H9 (cell line): Measurements from ENCODE around the gene COL23A1. TPM values are rescaled to one million over a fixed set of nuclear protein-coding genes. Genes with fewer than 3 reads are reported as not detected.

Source experiments
- DNase-seq: peaks from one replicate; pipeline ENCODE4 v3.0.0-alpha.2; 2017
- H2AFZ ChIP-seq: one replicate; pipeline ENCODE4 v1.6.1; 2013; ENCODE audit warnings: mild to moderate bottlenecking, low read length, control low read depth, moderate library complexity
- H2AK5ac ChIP-seq: 2 replicates; pipeline ENCODE4 v1.6.1; 2013; ENCODE audit warnings: low read length, control low read depth, mixed read lengths; ENCODE audit not compliant: insufficient read length
- H2BK120ac ChIP-seq: one replicate; pipeline ENCODE4 v1.6.1; 2013; ENCODE audit warnings: low read depth, mild to moderate bottlenecking, low read length, control low read depth, inconsistent platforms; ENCODE audit not compliant: poor library complexity, severe bottlenecking
- H2BK12ac ChIP-seq: 2 replicates; pipeline ENCODE4 v1.6.1; 2013; ENCODE audit warnings: low read length, control low read depth, mixed read lengths, low read depth; ENCODE audit not compliant: insufficient read length
- H2BK15ac ChIP-seq: 2 replicates; pipeline ENCODE4 v1.6.1; 2013; ENCODE audit warnings: low read depth, low read length, control low read depth
- H2BK20ac ChIP-seq: one replicate; pipeline ENCODE4 v1.6.1; 2013; ENCODE audit warnings: low read depth, mild to moderate bottlenecking, low read length, control low read depth, inconsistent platforms; ENCODE audit not compliant: poor library complexity, severe bottlenecking
- H2BK5ac ChIP-seq: 2 replicates; pipeline ENCODE4 v1.6.1; 2013; ENCODE audit warnings: low read length, control low read depth, mixed read lengths; ENCODE audit not compliant: insufficient read length
- H3K14ac ChIP-seq: 2 replicates; pipeline ENCODE4 v1.6.1; 2013; ENCODE audit warnings: low read length, control low read depth; ENCODE audit not compliant: insufficient read depth
- H3K18ac ChIP-seq: 2 replicates; pipeline ENCODE4 v1.6.1; 2013; ENCODE audit warnings: low read depth, mild to moderate bottlenecking, mixed read lengths, low read length, control low read depth; ENCODE audit not compliant: insufficient read length
- H3K23ac ChIP-seq: 2 replicates; pipeline ENCODE4 v1.6.1; 2013; ENCODE audit warnings: low read length, control low read depth, mixed read lengths, low read depth; ENCODE audit not compliant: insufficient read length
- H3K23me2 ChIP-seq: 2 replicates; pipeline ENCODE4 v1.6.1; 2013; ENCODE audit warnings: low read depth, mild to moderate bottlenecking, mixed read lengths, low read length, control low read depth; ENCODE audit not compliant: insufficient read length, poor library complexity, severe bottlenecking
- H3K27ac ChIP-seq: 2 replicates; pipeline ENCODE4 v1.5.1; 2013; ENCODE audit warnings: low read length, control low read depth, mixed read lengths, low read depth; ENCODE audit not compliant: insufficient read length
- H3K27me3 ChIP-seq: 2 replicates; pipeline ENCODE4 v1.6.1; 2013; ENCODE audit warnings: low read length, control low read depth, inconsistent platforms; ENCODE audit not compliant: insufficient read depth
- H3K4ac ChIP-seq: 2 replicates; pipeline ENCODE4 v1.6.1; 2013; ENCODE audit warnings: low read depth, mild to moderate bottlenecking, control low read depth, inconsistent platforms, low read length, moderate library complexity
- H3K4me1 ChIP-seq: 2 replicates; pipeline ENCODE4 v1.6.1; 2013; ENCODE audit warnings: low read length, control low read depth, inconsistent platforms; ENCODE audit not compliant: insufficient read depth
- H3K4me2 ChIP-seq: 2 replicates; pipeline ENCODE4 v1.6.1; 2013; ENCODE audit warnings: low read length, control low read depth, mixed read lengths; ENCODE audit not compliant: insufficient read length, insufficient read depth
- H3K56ac ChIP-seq: 2 replicates; pipeline ENCODE4 v1.6.1; 2013; ENCODE audit warnings: low read depth, mild to moderate bottlenecking, mixed read lengths, low read length, control low read depth; ENCODE audit not compliant: insufficient read length
- H3K79me1 ChIP-seq: 2 replicates; pipeline ENCODE4 v1.6.1; 2013; ENCODE audit warnings: low read depth, mild to moderate bottlenecking, moderate library complexity, low read length, control low read depth, inconsistent platforms; ENCODE audit not compliant: insufficient read depth, poor library complexity, severe bottlenecking
- H3K79me2 ChIP-seq: 2 replicates; pipeline ENCODE4 v1.6.1; 2013; ENCODE audit warnings: low read length, control low read depth, inconsistent platforms; ENCODE audit not compliant: insufficient read depth
- H3K9ac ChIP-seq: 2 replicates; pipeline ENCODE4 v1.6.1; 2013; ENCODE audit warnings: low read length, control low read depth, mixed read lengths; ENCODE audit not compliant: insufficient read length; ENCODE audit errors: extremely low read depth
- H3K9me3 ChIP-seq: one replicate; pipeline ENCODE4 v1.6.1; 2013; ENCODE audit warnings: low read depth, low read length, inconsistent platforms; ENCODE audit not compliant: control insufficient read depth
- H3T11ph ChIP-seq: one replicate; pipeline ENCODE4 v1.6.1; 2013; ENCODE audit warnings: mild to moderate bottlenecking, low read length, control low read depth, inconsistent platforms
- H4K20me1 ChIP-seq: one replicate; pipeline ENCODE4 v1.6.1; 2013; ENCODE audit not compliant: control insufficient read depth, insufficient read length, insufficient read depth
- H4K5ac ChIP-seq: 2 replicates; pipeline ENCODE4 v1.6.1; 2013; ENCODE audit warnings: low read depth, mild to moderate bottlenecking, mixed read lengths, low read length, control low read depth; ENCODE audit not compliant: insufficient read length
- H4K8ac ChIP-seq: replicated peaks from 2 replicates; pipeline ENCODE4 v1.6.1; 2013; ENCODE audit warnings: low read length, control low read depth, mixed read lengths, low read depth; ENCODE audit not compliant: insufficient read length
- H4K91ac ChIP-seq: 2 replicates; pipeline ENCODE4 v1.6.1; 2013; ENCODE audit warnings: low read depth, mild to moderate bottlenecking, moderate library complexity, mixed read lengths, low read length, control low read depth; ENCODE audit not compliant: insufficient read length
- H3K27ac Mint-ChIP-seq, 3 experiments: 2 replicates in 2 of 3; 3 replicates in 1 of 3; pipeline ENCODE4 v1.8.0; 2020 to 2021; ENCODE audit warnings: mixed read lengths in 3 of 3, mild to moderate bottlenecking in 1 of 3, moderate library complexity in 1 of 3
- H3K27me3 Mint-ChIP-seq: 2 replicates; pipeline ENCODE4 v1.8.0; 2021; ENCODE audit warnings: low read depth, mild to moderate bottlenecking, moderate library complexity, mixed read lengths
- H3K36me3 Mint-ChIP-seq, 3 experiments: 2 replicates in 2 of 3; 3 replicates in 1 of 3; pipeline ENCODE4 v1.8.0; 2020 to 2021; ENCODE audit warnings: low read depth in 3 of 3, mixed read lengths in 3 of 3; ENCODE audit not compliant: insufficient read depth in 1 of 3
- H3K4me1 Mint-ChIP-seq, 2 experiments: 2 replicates each; pipeline ENCODE4 v1.8.0; 2020; ENCODE audit warnings: mixed read lengths in 2 of 2
- H3K4me3 Mint-ChIP-seq, 2 experiments: 2 replicates in 1 of 2; 3 replicates in 1 of 2; pipeline ENCODE4 v1.8.0; 2020 to 2021; ENCODE audit warnings: mild to moderate bottlenecking in 2 of 2, mixed read lengths in 2 of 2, moderate library complexity in 1 of 2
- H3K9me3 Mint-ChIP-seq, 2 experiments: 2 replicates in 1 of 2; 3 replicates in 1 of 2; pipeline ENCODE4 v1.8.0; 2020; ENCODE audit warnings: mild to moderate bottlenecking in 2 of 2, mixed read lengths in 2 of 2, moderate library complexity in 1 of 2
- CTCF ChIP-seq: fragments of 200-600 bp; sonication (generic); conservative IDR thresholded peaks from 3 replicates; pipeline ENCODE4 v1.8.0; 2021; ENCODE audit warnings: antibody characterized with exemption, mild to moderate bottlenecking
- WGBS: extraction: QIAGEN DNeasy Blood & Tissue Kit; methylation state at CpG from one replicate; pipeline ENCODE4 v1.1.7; 2013; ENCODE audit warnings: missing lambda C conversion rate, low lambda C conversion rate, mixed read lengths; ENCODE audit not compliant: insufficient read length; ENCODE audit errors: extremely low coverage; 5-methylcytosine and 5-hydroxymethylcytosine counted together
- total RNA-seq: library from RNA; stranded (reverse); gene quantifications from 2 replicates; pipeline ENCODE4 v1.2.1, GENCODE V29; 2021

Gene COL23A1
- total RNA-seq, 1 experiment from 2014 or later = 2.6 TPM

GRCh38 chr5:178417391-178417811, 172.8 kb downstream of the COL23A1 start:
- peak overlapping the region in 1 of 3 experiments; percentile 62; a peak in 3 of 7 replicates for H3K27ac Mint-ChIP-seq
- Histone ChIP-seq H2AFZ (no peak overlapping the region), H3K79me2 (no peaks in the 10 kb centered on the region), H3K18ac (no peak overlapping the region), H4K20me1 (no peaks in the 10 kb centered on the region), H3K79me1 (no peaks in the 10 kb centered on the region), H3K23me2 (no peaks in the 10 kb centered on the region), H3K27me3 (no peaks in the 10 kb centered on the region), H4K8ac (no peak overlapping the region), H2BK20ac (no peak overlapping the region), H2BK12ac (no peak overlapping the region), H3K4me1 (peaks cover 3% of the 10 kb centered on the region), H2BK120ac (no peak overlapping the region), H3K4me2 (no peak overlapping the region), H3K4ac (no peak overlapping the region), H3K9me3 (no peaks in the 10 kb centered on the region), H2BK15ac (no peak overlapping the region), H3K23ac (no peak overlapping the region), H2AK5ac (no peak overlapping the region), H3K56ac (no peak overlapping the region), H2BK5ac (no peak overlapping the region), H4K5ac (no peak overlapping the region), H4K91ac (no peak overlapping the region), H3K9ac (no peak overlapping the region), H3K14ac (no peak overlapping the region), H3K27ac (no peak overlapping the region), H3T11ph (no peak overlapping the region)
- no peaks in the 10 kb centered on the region for H3K9me3 Mint-ChIP-seq
- no peaks in the 10 kb centered on the region for H3K36me3 Mint-ChIP-seq
- WGBS = no CpG with 5 or more reads among the region's 13 CpGs
- H3K27me3 Mint-ChIP-seq = peaks cover 2% of the 10 kb centered on the region
- DNase-seq = peak; percentile 27
- peak; percentile 42 for TF ChIP-seq CTCF
- H3K4me3 Mint-ChIP-seq = no peak overlapping the region
- H3K4me1 Mint-ChIP-seq = peaks cover 36 to 55% of the 10 kb centered on the region in 2 experiments
